DMS153 treated with DMSO at 0.1 percent for 48 hours (cell line): ENCODE measurements around the gene ECHS1.
"Not testable (repeated sequence)": the region's sequence is repeated elsewhere in the genome, so short reads cannot be mapped to it uniquely, and the experiment has no call there.

Source experiments
- DNase-seq: peaks from one replicate; lab custom pipeline; 2025; ENCODE audit not compliant: unreplicated experiment; lab: John Stamatoyannopoulos, UW

ECHS1 gene

DNA sequence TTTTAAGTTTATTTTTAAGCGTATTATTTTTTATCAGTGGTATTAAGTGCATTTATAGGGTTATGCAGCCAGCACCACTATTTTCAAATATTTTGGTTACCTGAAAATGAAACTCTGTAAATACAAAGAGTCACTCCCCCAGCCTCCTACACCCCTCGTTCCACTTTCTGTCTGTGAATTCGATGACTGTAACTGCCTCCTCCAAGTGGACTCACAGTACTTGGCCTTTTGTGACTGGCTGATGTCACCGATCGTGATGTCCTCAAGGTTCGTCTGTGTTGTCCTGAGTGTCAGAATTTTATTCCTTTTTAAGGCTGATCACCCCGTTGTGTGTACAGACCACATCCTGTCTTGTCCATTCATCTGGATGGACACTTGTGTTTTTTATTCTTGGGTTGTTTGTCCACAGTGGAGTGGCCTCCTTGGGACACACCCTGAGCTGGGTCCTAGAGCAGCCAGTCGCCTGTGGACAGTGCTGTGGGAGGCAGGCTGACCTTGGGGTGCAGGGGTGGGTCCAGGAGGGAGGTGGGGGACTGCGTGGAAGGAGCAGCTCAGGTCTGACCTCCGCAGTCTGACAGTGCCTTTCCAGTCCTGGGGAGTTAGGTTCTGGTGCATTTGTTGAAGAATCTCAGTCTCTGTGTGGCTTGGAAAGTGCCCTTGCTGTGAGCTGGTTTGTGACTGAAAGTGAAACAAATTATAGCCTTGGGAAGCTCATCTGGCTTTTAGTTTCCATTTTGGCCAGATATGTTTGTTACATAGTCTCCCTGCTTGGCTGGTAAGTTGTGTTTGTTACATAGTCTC lies 27.7 kb upstream of the ECHS1 start:
- DNase-seq, result no peak

DNA sequence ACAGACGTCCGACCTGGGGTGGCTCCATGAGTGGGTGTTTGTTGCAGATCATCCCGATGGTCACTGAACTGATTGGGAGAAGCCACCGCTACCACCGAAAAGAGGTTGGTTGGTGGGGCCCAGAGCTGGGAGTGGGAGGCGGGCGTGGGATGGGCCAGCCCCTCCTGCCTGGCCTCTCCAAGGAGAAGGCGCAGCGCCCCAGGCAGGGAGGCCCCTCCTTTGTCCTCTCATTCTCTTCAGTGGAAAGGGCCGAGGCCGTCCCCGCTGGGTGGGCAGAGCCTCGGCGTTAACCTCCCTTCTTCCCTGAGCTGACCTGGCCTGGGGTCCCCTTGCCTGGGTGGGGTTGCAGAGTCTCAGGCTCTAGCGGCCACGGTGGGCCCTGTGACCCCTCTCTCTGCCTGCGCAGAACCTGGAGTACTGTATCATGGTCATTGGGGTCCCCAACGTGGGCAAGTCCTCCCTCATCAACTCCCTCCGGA lies 26.0 kb upstream of the ECHS1 start:
- no peak for DNase-seq

DNA sequence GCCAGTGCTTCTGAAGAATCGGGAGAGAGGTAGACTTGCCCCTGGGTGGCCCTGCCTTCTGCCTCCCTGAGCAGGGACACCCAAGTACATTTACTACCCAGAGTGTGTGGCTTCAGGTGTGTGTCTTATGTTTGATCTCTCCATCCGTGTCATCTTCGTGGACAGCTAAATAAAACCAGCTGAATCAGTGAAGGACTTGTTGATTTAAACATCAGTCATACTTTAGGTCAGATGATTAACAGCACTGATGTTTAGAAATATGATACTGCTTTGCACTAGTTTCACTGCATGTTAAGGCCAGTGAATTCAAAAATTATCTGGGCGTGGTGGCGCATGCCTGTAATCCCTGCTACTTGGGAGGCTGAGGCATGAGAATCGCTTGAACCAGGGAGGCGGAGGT lies 24.8 kb upstream of the ECHS1 start:
- no peak for DNase-seq

DNA sequence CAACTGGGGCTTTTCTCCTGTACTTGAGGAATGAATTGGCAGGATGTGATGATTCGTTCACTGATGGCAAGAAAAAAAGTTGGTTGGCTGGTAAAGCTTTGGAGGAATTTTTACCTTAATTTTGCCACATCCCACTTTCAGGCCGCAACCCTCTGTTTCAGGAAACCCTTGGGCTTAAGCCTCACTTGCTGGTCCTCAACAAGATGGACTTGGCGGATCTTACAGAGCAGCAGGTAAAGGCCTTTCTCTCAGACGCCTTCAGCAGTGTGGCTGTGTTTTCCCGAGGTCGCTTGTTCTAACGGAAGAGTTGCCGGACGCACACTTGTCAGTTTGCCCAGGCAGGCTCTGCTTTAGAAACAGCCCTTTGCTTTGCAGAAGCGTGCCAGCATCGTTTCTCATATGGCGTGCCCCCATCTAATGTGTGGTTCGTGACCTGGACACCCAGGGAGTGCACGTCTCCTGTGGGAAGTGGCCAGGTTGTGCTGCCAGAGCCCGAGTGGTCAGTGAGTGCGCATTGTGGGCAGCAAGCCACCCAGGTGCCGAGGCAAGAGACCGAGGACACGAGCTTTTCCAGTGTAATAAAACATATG lies 23.0 kb upstream of the ECHS1 start:
- no peak for DNase-seq

- no peak for DNase-seq
Measured at GRCh38 chr10:133394801-133395221, 21.7 kb upstream of the ECHS1 start.

DNA sequence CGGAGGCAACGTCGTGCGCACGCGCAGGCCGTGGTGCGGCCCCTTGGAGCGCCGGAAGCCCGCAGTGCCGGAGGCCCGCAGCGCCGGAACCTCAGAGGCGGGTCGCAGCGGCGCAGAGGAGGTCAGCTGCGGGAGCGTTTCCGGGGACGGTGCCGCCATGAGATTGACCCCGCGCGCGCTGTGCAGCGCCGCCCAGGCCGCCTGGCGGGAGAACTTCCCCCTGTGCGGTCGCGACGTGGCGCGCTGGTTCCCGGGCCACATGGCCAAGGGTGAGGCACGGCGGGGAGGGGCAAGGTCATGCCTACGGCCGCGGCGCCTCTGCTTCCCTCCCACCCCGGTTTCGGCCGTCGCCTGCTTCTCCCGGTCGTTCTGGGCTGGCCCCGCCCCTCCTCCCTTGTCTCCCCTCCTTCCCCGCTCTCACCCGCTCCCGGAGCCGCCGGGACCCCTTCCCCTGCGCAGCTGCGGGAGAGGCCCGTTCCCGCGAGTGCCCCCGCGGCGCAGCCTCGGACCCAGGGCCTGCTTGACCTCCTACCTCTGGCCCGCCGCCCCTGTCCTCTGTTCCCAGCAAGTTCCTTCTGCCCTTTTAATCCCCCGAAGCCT lies 21.0 kb upstream of the ECHS1 start, which contains the start of gene MTG1:
Gene MTG1 (plus strand): TSS at position 94 of the 600 bp plus-strand sequence. CDS start 64 bp downstream, at position 158.
- DNase-seq, result peak; percentile 76

GRCh38 chr10:133393401-133394063 lies 20.4 kb upstream of the ECHS1 start:
- DNase-seq, result no peak

DNA sequence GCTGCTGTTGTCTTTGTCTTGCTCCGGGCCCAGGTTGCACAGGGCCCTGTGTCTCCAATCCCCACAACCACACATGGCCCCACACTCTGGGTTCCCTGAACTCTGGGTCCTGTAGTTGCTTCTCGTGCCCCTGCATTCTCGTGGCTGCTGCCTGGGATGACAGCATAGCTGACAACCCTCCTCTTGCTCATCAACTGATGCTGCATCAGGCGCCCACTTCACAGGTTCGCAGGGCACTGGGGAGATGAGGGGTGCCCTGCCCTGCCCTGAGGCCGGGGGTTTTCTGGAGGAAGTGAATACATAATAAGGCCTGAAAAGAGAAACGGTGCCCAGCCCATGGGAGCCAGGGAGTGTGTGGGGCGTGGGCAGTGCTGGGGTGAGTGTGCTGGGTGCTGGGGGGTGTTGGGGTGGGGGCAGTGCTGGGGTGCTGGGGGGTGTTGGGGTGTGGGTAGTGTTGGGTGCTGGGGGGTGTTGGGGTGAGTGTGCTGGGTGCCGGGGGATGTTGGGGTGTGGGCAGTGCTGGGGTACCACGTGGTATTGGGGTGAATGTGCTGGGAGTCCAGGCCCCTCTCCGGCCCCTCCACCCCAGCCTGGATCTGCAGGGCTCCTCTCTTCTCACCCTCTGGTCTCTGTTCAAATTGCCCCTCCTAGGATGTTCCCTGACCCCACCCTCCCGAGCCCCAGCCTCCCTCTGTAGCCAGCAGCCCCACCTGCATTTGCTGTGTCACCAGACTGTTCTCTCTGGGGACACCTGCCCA lies 18.8 kb upstream of the ECHS1 start:
- DNase-seq, result no peak

DNA sequence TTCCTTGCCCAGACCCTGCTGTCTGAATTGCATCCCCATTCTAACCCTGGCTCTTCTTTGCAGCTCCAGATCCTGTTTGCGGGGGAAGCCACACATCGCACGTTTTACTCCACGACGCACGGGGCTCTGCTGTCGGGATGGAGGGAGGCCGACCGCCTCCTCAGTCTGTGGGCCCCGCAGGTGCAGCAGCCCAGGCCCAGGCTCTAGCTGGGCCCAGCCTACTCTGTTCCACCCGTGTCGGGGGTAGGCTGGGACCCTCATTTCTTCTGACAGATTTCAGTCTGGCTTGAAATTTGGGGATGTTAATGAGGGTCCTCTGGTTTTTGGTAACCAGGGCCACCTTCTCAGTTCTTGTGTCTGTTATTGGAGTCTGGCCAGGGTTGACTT lies 18.1 kb upstream of the ECHS1 start:
- DNase-seq, result no peak

DNA sequence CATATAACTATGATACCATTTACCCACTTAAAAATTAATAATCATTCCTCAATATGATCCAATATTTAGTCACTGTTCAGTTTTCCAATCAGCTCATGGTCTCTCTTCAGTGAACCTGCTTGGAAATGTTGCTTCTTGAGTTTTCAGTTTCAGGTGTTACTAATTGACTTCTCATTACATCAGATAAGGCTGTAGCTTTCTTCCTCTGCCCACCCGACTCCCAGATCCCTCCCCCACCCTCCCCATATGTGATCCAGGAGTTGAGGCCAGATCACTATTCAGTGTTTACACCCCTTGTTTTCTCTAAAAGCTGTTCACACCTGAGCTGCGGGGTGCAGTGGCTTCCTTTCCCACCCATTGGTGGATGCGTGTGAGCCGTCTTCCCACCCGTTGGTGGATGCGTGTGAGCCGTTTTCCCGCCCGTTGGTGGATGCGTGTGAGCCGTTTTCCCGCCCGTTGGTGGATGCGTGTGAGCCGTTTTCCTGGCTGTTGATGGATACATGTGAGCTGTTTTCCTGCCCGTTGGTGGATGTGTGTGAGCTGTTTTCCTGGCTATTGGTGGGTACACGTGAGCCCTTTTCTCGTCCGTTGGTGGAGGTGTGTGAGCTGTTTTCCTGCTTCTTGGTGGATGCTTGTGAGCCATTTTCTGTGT lies 17.6 kb upstream of the ECHS1 start:
- DNase-seq, result no peak

GRCh38 chr10:133388973-133389818 lies 16.0 kb upstream of the ECHS1 start:
- DNase-seq, result no peak

GRCh38 chr10:133388236-133388972 lies 15.2 kb upstream of the ECHS1 start:
- no peak for DNase-seq

- not testable (repeated sequence) for DNase-seq
Measured at GRCh38 chr10:133386951-133387350, 13.8 kb upstream of the ECHS1 start.

- DNase-seq, result no peak
Measured at GRCh38 chr10:133385214-133385613, 12.1 kb upstream of the ECHS1 start.

GRCh38 chr10:133384071-133384470 lies 10.9 kb upstream of the ECHS1 start:
- no peak for DNase-seq

GRCh38 chr10:133383551-133383950 lies 10.4 kb upstream of the ECHS1 start:
- DNase-seq, result no peak

GRCh38 chr10:133381036-133381435 lies 7.9 kb upstream of the ECHS1 start:
- DNase-seq, result no peak

DNA sequence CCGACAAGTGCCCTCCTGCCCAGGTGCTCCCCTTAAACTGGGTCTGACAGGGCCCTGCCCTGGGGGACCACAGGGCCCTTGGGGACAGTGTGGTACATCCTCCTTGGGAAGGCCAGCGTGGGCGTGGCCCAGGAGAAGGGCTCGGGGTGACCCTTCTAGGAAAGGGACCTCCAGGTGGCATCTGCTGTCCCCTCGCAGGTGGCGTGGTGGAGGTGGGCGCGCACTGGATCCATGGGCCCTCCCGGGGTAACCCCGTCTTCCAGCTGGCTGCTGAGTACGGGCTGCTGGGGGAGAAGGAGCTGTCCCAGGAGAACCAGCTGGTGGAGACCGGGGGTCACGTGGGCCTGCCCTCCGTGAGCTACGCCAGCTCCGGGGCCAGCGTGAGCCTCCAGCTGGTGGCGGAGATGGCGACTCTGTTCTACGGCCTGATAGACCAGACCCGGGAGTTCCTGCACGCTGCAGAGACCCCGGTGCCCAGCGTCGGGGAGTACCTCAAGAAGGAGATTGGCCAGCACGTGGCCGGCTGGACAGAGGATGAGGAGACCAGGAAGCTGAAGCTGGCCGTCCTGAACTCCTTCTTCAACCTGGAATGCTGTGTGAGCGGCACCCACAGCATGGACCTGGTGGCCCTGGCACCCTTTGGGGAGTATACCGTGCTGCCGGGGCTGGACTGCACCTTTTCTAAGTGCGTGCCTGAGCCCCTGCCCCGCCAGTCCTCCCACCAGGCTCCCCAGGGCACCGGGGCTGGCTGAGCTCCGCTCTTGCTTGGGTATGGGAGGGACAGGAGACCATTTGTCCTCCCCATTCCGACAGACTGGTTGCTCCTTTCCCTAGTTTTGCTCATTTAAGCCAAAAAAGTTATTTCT lies 6.9 kb upstream of the ECHS1 start:
- DNase-seq, result no peak
